ENCODE data around the gene MLLT3.

The MLLT3 gene

GRCh38 chr9:20642045-20642444 lies 19.7 kb upstream of the MLLT3 start:
- ATAC-seq: no peak
- TF ChIP-seq ZC3H10 (CRISPR knock-in tag; IDR thresholded peaks at IDR 0.05): no peak
- TF ChIP-seq, protein P1, sequence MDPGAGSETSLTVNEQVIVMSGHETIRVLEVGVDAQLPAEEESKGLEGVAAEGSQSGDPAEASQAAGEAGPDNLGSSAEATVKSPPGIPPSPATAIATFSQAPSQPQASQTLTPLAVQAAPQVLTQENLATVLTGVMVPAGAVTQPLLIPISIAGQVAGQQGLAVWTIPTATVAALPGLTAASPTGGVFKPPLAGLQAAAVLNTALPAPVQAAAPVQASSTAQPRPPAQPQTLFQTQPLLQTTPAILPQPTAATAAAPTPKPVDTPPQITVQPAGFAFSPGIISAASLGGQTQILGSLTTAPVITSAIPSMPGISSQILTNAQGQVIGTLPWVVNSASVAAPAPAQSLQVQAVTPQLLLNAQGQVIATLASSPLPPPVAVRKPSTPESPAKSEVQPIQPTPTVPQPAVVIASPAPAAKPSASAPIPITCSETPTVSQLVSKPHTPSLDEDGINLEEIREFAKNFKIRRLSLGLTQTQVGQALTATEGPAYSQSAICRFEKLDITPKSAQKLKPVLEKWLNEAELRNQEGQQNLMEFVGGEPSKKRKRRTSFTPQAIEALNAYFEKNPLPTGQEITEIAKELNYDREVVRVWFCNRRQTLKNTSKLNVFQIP (CRISPR knock-in tag; IDR thresholded peaks at IDR 0.05; ENCODE audit: borderline replicate concordance, low read depth): no peak
- no peak for TF ChIP-seq ZNF8 (CRISPR knock-in tag; IDR thresholded peaks at IDR 0.05)
- no peak for TF ChIP-seq CSDC2 (CRISPR knock-in tag; IDR thresholded peaks at IDR 0.05)
- no peak for TF ChIP-seq GLIS3 (CRISPR knock-in tag; IDR thresholded peaks at IDR 0.05)
- TF ChIP-seq ZNF70 (CRISPR knock-in tag; IDR thresholded peaks at IDR 0.05): no peak

DNA sequence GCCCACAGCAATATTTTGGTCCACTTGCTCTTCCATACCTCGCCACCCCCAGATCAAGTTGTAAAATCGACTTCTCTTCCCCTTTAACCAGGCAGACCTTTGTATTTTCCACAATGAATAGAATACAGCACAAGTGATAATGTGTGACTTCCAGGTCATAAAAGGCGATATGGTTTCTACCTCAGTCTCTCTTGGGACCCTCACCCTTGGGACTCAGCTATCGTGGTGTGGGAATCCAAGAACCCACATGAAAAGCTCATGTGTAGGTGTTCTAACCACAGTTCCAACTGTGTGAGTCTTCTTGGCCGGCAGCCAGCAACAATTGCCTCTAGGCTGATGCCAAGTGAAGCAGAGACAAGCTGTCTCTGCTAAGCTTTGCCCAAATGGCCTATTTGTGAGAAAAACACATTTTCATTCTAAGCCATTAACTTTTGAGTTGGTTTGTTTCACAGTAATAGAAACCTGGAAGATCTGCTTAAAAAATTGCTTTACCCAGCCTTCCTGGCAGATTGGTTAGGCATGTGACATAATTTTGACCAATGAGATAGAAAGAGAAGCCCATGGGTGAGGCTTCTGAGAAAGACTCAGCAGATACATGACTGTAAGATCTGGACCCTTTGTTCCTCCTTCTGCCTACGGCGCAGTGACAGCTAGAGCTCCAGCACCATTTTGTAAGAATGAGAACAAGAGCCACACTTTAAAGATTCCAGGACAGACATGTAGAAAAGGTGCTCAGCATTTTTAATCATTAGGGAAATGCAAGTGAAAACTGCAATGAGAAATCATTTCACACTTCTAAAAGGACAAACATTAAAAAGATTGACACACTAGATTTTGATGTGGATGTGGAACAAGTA lies 18.3 kb upstream of the MLLT3 start:
- TF ChIP-seq ZNF70 (CRISPR knock-in tag; IDR thresholded peaks at IDR 0.05): no peak
- no peak for TF ChIP-seq TSHZ2 (CRISPR knock-in tag; IDR thresholded peaks at IDR 0.05)
- no peak for TF ChIP-seq ESRRG (CRISPR knock-in tag; IDR thresholded peaks at IDR 0.05)
- no peak for TF ChIP-seq TOX (CRISPR knock-in tag; IDR thresholded peaks at IDR 0.05; ENCODE audit: borderline replicate concordance)
- no peak for TF ChIP-seq PATZ1 (CRISPR knock-in tag; IDR thresholded peaks at IDR 0.05; ENCODE audit: borderline replicate concordance)
- TF ChIP-seq, protein P2, sequence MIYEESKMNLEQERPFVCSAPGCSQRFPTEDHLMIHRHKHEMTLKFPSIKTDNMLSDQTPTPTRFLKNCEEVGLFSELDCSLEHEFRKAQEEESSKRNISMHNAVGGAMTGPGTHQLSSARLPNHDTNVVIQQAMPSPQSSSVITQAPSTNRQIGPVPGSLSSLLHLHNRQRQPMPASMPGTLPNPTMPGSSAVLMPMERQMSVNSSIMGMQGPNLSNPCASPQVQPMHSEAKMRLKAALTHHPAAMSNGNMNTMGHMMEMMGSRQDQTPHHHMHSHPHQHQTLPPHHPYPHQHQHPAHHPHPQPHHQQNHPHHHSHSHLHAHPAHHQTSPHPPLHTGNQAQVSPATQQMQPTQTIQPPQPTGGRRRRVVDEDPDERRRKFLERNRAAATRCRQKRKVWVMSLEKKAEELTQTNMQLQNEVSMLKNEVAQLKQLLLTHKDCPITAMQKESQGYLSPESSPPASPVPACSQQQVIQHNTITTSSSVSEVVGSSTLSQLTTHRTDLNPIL (CRISPR knock-in tag; IDR thresholded peaks at IDR 0.05; ENCODE audit: low read depth): no peak
- TF ChIP-seq CSRNP3 (CRISPR knock-in tag; IDR thresholded peaks at IDR 0.05): no peak
- TF ChIP-seq OSR1 (CRISPR knock-in tag; IDR thresholded peaks at IDR 0.05): no peak
- no peak for TF ChIP-seq ZFP3 (CRISPR knock-in tag; IDR thresholded peaks at IDR 0.05)
- TF ChIP-seq PPARA (CRISPR knock-in tag; IDR thresholded peaks at IDR 0.05; ENCODE audit: borderline replicate concordance): no peak
- TF ChIP-seq SNAI2 (CRISPR knock-in tag; IDR thresholded peaks at IDR 0.05): no peak
- TF ChIP-seq ZNF8 (CRISPR knock-in tag; IDR thresholded peaks at IDR 0.05): no peak
- TF ChIP-seq CSDC2 (CRISPR knock-in tag; IDR thresholded peaks at IDR 0.05): no peak
- peak; percentile 68 for ATAC-seq

DNA sequence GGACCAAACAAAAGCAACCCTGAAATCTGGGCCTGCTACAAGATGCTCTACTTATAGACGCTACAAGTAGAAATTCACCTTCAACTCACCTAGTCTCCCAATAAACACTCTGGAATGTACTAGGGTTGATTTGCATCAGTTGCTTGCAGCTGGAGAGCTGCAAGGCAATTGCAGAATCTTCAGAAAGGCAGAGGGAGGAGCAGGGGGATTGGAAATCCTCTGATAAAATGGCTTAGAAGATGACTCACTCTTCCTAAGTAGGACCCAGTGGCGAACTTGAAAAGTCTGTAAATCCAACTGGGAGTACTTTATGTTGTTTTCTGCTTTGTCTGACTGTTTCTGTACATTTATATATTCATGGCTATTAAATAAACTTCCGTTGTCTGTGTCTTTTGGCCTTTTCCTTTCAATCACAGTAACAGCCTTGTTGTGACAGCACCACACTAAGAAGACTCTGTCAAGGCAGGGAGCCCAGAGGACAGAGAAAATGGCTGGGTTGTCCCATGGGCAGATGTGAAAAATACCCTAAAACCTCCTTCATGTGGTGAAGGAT lies 14.7 kb upstream of the MLLT3 start:
- ATAC-seq: 0 out of 3 replicates have a peak, but pooled peaks have one; percentile 38
- TF ChIP-seq PPARA (CRISPR knock-in tag; IDR thresholded peaks at IDR 0.05; ENCODE audit: borderline replicate concordance) (no peak), BACH2 (CRISPR knock-in tag; IDR thresholded peaks at IDR 0.05; ENCODE audit: borderline replicate concordance) (no peak), ZNF565 (CRISPR knock-in tag; conservative IDR thresholded peaks at IDR 0.05; ENCODE audit: low read depth) (no peak), CSRNP3 (CRISPR knock-in tag; IDR thresholded peaks at IDR 0.05) (no peak), RARB (CRISPR knock-in tag; IDR thresholded peaks at IDR 0.05) (no peak)

Data from SK-N-SH treated with all-trans-retinoic acid at 6 μM for 48 hours (cell line).